Calu3 (cell line): ENCODE results near the gene GRIK1. TPM values are rescaled to one million over a fixed set of nuclear protein-coding genes. Genes with fewer than 3 reads are reported as not detected.
A peak's percentile ranks its signal among the peaks of the same experiment; 100 is the strongest.

Source experiments
- BruUV-seq: library from RNA; stranded (reverse); fragments of 400-500 nt; replicated peaks from 2 replicates; lab custom pipeline; 2021; lab: Mats Ljungman, UMichigan
- CTCF ChIA-PET: fragments of 300-600 bp; sonication (Branson Sonifier 250); formaldehyde crosslinking; loops from one replicate; lab custom pipeline; 2022; ENCODE audit warnings: antibody characterized with exemption; lab: Charles Lee
- DNase-seq: peaks from one replicate; pipeline ENCODE4 v3.0.0; 2022
- H3K27ac Mint-ChIP-seq: one replicate; pipeline ENCODE4 v1.8.0; 2022; ENCODE audit warnings: mixed read lengths; ENCODE audit not compliant: unreplicated experiment
- H3K27me3 Mint-ChIP-seq: one replicate; pipeline ENCODE4 v1.8.0; 2022; ENCODE audit warnings: mixed read lengths; ENCODE audit not compliant: unreplicated experiment
- H3K36me3 Mint-ChIP-seq: one replicate; pipeline ENCODE4 v1.8.0; 2022; ENCODE audit warnings: mild to moderate bottlenecking, moderate library complexity, mixed read lengths; ENCODE audit not compliant: insufficient read depth, unreplicated experiment
- H3K4me1 Mint-ChIP-seq: one replicate; pipeline ENCODE4 v1.8.0; 2022; ENCODE audit warnings: mild to moderate bottlenecking, low read depth, mixed read lengths; ENCODE audit not compliant: unreplicated experiment
- H3K4me3 Mint-ChIP-seq: one replicate; pipeline ENCODE4 v1.8.0; 2022; ENCODE audit warnings: mild to moderate bottlenecking, low read depth, moderate library complexity, mixed read lengths; ENCODE audit not compliant: unreplicated experiment
- H3K9me3 Mint-ChIP-seq: one replicate; pipeline ENCODE4 v1.8.0; 2022; ENCODE audit warnings: low read depth, mixed read lengths; ENCODE audit not compliant: unreplicated experiment
- intact Hi-C: fragments of 100-400 bp; cut with micrococcal nuclease; formaldehyde crosslinking; loops from one replicate; pipeline ENCODE4 v1.10.0; 2022; ENCODE audit not compliant: unreplicated experiment
- total RNA-seq: library from RNA; stranded (reverse); gene quantifications from 2 replicates; pipeline ENCODE4 v1.2.3, GENCODE V29; 2022
- TF ChIP-seq, protein P1 (sequence below): fragments of 200-600 bp; IDR thresholded peaks from one replicate; pipeline ENCODE4 v1.8.0; 2022; ENCODE audit warnings: antibody characterized with exemption; ENCODE audit not compliant: unreplicated experiment

GRIK1 gene
- total RNA-seq, 1 experiment from 2014 or later: not detected

DNA sequence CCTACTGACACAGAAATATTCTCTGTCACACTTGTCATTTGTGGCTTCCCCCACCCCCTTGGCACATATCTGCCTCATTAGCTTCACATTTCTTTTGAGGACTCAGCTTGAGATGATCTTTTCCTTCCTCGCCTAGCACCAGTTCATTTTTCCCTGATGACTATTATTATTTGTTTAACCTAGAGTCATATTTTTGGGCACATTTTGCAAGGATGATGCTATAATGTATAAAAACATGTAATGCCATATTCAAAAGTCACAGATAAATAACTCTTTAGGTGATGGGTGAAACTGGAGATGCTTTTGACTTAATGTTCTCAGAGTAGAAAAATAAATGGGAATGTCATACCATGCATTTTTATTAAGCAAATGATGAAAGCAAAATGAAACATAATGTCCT, 438.3 kb downstream of the GRIK1 start:
- TF ChIP-seq, protein P1, sequence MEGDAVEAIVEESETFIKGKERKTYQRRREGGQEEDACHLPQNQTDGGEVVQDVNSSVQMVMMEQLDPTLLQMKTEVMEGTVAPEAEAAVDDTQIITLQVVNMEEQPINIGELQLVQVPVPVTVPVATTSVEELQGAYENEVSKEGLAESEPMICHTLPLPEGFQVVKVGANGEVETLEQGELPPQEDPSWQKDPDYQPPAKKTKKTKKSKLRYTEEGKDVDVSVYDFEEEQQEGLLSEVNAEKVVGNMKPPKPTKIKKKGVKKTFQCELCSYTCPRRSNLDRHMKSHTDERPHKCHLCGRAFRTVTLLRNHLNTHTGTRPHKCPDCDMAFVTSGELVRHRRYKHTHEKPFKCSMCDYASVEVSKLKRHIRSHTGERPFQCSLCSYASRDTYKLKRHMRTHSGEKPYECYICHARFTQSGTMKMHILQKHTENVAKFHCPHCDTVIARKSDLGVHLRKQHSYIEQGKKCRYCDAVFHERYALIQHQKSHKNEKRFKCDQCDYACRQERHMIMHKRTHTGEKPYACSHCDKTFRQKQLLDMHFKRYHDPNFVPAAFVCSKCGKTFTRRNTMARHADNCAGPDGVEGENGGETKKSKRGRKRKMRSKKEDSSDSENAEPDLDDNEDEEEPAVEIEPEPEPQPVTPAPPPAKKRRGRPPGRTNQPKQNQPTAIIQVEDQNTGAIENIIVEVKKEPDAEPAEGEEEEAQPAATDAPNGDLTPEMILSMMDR: no peak
- Mint-ChIP-seq H3K36me3 (no peaks in the 10 kb centered on the region), H3K9me3 (no peaks in the 10 kb centered on the region), H3K4me3 (no peak overlapping the region), H3K27ac (no peak overlapping the region), H3K27me3 (no peaks in the 10 kb centered on the region), H3K4me1 (no peaks in the 10 kb centered on the region)
- intact Hi-C loops: no loop called here
- DNase-seq: no peak
- CTCF ChIA-PET: no interaction called here
- BruUV-seq: no TSS peak

DNA sequence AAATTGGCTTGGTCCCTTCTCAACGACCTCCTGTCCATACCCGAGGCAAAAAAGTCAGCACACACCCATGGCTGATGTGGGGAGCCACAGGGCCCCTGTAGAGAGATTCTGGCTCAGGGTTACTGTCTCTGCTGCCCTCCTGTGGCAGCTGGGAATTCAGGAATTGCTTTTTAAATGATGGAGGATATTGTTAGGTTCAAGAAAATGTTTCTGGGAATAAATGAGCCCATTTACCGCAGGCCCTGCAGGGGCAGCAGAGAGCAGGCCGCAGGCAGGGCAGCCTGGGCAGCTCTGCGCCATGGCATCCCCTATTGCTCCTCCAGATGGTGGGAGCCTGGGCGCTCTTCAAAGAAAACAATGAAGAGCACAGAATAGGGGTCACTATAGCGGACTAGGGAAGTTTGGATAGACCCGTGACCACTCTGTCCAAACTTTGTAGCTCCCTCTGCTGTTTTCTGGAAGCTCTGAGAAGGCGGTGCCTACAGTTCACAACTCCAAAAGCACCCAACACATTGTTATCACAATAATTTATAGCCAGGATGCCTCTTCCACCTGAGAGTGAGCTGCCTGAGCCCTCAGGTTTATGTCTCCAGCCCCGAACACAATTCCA, 440.0 kb downstream of the GRIK1 start:
- CTCF ChIA-PET: no interaction called here
- TF ChIP-seq, protein P1: peak; percentile 58
- no peaks in the 10 kb centered on the region for H3K36me3 Mint-ChIP-seq
- no peaks in the 10 kb centered on the region for H3K4me1 Mint-ChIP-seq
- peak; percentile 50 for DNase-seq
- H3K27ac Mint-ChIP-seq: no peak overlapping the region
- no peak overlapping the region for H3K4me3 Mint-ChIP-seq
- intact Hi-C loops: no loop called here
- H3K9me3 Mint-ChIP-seq: no peaks in the 10 kb centered on the region
- no peaks in the 10 kb centered on the region for H3K27me3 Mint-ChIP-seq
- no TSS peak for BruUV-seq

DNA sequence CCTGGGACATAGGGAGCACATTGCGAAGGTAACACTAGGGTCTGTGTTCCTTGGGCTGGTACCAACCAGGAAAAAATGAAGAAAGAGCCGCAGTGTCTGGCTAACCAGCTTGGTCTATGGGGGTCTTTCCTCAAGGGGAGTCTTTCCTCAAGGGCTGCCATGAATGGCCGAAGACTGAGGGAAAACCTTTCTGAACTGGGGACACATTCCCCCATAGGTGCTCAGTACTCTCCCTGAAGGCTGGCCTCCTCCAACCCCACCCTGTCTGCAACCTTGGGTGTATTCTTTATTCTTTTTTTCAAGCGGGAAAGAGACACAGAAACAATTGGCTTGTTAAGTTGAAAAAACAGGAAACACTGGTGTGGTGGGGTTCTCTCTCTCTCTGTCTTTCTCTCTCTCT, 440.6 kb downstream of the GRIK1 start:
- H3K27me3 Mint-ChIP-seq: no peaks in the 10 kb centered on the region

DNA sequence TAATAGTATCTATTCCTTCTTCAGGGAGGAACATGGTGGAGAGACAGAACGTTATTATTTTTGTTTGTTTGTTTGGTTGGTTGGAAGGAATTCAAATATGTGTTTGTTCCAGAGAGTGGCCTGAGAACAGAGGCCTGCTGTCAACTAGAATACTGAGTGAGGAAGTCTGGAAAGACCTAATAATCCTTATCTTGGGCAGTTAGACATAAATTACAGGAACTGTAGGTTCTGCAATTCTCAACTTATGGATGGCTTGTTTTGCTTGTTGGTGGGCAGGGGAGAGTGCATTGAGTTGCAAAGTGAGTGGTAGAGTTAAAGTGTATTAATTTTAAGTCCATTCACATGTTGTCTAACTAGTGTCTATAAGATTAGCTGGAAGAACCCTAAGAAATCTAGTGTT, 443.5 kb downstream of the GRIK1 start:
- no peak for DNase-seq
- Mint-ChIP-seq H3K27ac (no peak overlapping the region), H3K36me3 (no peaks in the 10 kb centered on the region), H3K4me1 (no peaks in the 10 kb centered on the region), H3K27me3 (no peaks in the 10 kb centered on the region), H3K9me3 (peaks cover 5% of the 10 kb centered on the region), H3K4me3 (no peak overlapping the region)
- TF ChIP-seq, protein P1: no peak
- CTCF ChIA-PET: no interaction called here
- no TSS peak for BruUV-seq
- intact Hi-C loops: no loop called here

More for the DNA sequence above, 440.6 kb downstream of the GRIK1 start:
- H3K4me3 Mint-ChIP-seq: no peak overlapping the region
- no TSS peak for BruUV-seq
- intact Hi-C loops: no loop called here
- CTCF ChIA-PET: no interaction called here
- TF ChIP-seq, protein P1: no peak
- no peak overlapping the region for H3K27ac Mint-ChIP-seq
- no peaks in the 10 kb centered on the region for H3K9me3 Mint-ChIP-seq
- DNase-seq: no peak
- H3K36me3 Mint-ChIP-seq: no peaks in the 10 kb centered on the region
- no peaks in the 10 kb centered on the region for H3K4me1 Mint-ChIP-seq
